ENCODE data around the gene WNT16. TPM values are rescaled to one million over a fixed set of nuclear protein-coding genes. Genes with fewer than 3 reads are reported as not detected.
A peak's percentile ranks its signal among the peaks of the same experiment; 100 is the strongest.

The WNT16 gene
- total and polyA plus RNA-seq, 2 of the 8 experiments (the other 6 are each of a cell fraction or from before 2014, with no cell fraction given): 0.11 to 0.52 TPM

DNA sequence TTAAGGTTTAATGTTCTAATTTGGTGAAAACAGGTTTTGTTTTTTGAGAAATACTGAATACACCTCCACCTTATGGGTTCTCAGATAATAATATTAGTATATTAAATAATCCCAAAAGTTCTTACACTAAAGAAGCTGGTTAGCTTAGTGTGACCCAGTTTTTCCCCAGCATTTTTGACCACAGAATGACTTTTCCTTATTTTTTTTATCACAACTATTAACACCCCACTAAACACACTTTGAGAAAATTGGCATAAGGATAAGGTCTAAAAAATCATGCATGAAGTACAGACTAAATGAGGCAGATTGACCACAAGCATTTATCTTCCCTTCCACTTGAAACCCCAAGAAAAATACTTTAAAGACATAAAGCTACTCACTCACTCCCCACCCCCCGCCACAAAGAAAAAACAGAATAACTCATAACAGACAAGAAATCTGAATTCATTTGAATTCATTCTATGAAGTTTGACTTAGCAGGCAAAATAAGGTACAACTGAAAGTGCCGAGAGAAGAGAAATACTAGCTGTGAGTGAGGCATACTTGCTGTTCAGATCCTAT lies 49.7 kb upstream of the WNT16 start:
- H3K79me1 ChIP-seq (ENCODE audit: low read depth, low read length): no peaks in the 10 kb centered on the region
- H2BK15ac ChIP-seq (ENCODE audit: low read length): no peak overlapping the region
- no peak overlapping the region for H3K4me2 ChIP-seq (ENCODE audit: insufficient read depth in 1 of 2, low read depth in 2 of 2, low read length in 2 of 2)
- H3K56ac ChIP-seq (replicated peaks; ENCODE audit: insufficient read length, low read depth, low read length): peak overlapping the region; percentile 42
- no peak overlapping the region for H4K91ac ChIP-seq (replicated peaks; ENCODE audit: insufficient read length, low read length)
- FAIRE-seq (no peak), DNase-seq (ENCODE audit: low read depth in 1 of 2, low spot score in 2 of 2) (no peak)
- H3K4me3 ChIP-seq (ENCODE audit: extremely low read depth in 1 of 4, insufficient read depth in 2 of 4, low read depth in 3 of 4, low read length in 4 of 4): no peak overlapping the region
- H3K27me3 ChIP-seq (replicated peaks in 1 of 4; ENCODE audit: control insufficient read depth in 3 of 4, extremely low read depth in 1 of 4, insufficient read depth in 3 of 4, low read length in 3 of 4): no peaks in the 10 kb centered on the region
- H2AFZ ChIP-seq (ENCODE audit: low read length): no peak overlapping the region; the same call in 1 of the 2 replicates
- no peak overlapping the region for H3K14ac ChIP-seq (ENCODE audit: insufficient read length)
- H2BK12ac ChIP-seq (ENCODE audit: low read depth, low read length): no peak overlapping the region
- H3K23me2 ChIP-seq (ENCODE audit: low read depth, low read length): no peaks in the 10 kb centered on the region
- no peak overlapping the region for H2BK120ac ChIP-seq (replicated peaks; ENCODE audit: low read depth, low read length)
- POLR2A ChIA-PET (ENCODE audit: partially characterized antibody): no interaction called here
- 0 out of 7 replicates have a peak, but pooled peaks cover 0 to 4% (median 0%) of the 10 kb centered on the region in 4 experiments for H3K4me1 ChIP-seq (replicated peaks in 1 of 4; ENCODE audit: control insufficient read depth in 3 of 4, insufficient read depth in 4 of 4, low read length in 3 of 4)
- no peak overlapping the region for H3K18ac ChIP-seq (ENCODE audit: extremely low read depth, low read length)
- H3K9ac ChIP-seq (replicated peaks in 1 of 4; ENCODE audit: extremely low read depth in 1 of 4, low read depth in 3 of 4, low read length in 3 of 4): no peak overlapping the region
- no peak overlapping the region for H3K27ac ChIP-seq (ENCODE audit: low read depth, low read length)
- no peak overlapping the region for H4K5ac ChIP-seq (ENCODE audit: insufficient read length, low read depth, low read length)
- 0 out of 4 replicates have a peak, but pooled peaks cover 0 to 2% of the 10 kb centered on the region in 2 experiments for H3K9me3 ChIP-seq (ENCODE audit: insufficient read depth in 2 of 2, low read depth in 1 of 2, low read length in 1 of 2)
- no peak overlapping the region for H3K23ac ChIP-seq (ENCODE audit: insufficient read length)
- H3K36me3 ChIP-seq (ENCODE audit: control insufficient read depth in 2 of 4, insufficient read depth in 4 of 4, low read length in 3 of 4): no peaks in the 10 kb centered on the region
- no peak overlapping the region for H2BK20ac ChIP-seq (ENCODE audit: low read length)
- H3K4ac ChIP-seq (replicated peaks; ENCODE audit: insufficient read length, low read depth, low read length): no peak overlapping the region
- no peaks in the 10 kb centered on the region for H3K79me2 ChIP-seq (ENCODE audit: control insufficient read depth in 1 of 2, insufficient read depth in 2 of 2, low read length in 2 of 2)
- no peak overlapping the region for H4K8ac ChIP-seq (ENCODE audit: extremely low read depth, insufficient read depth, low read length)
- no peaks in the 10 kb centered on the region for H4K20me1 ChIP-seq (replicated peaks in 1 of 2; ENCODE audit: control insufficient read depth in 1 of 2, insufficient read depth in 2 of 2, low read length in 2 of 2)
- WGBS, 2 experiments (ENCODE audit: extremely low coverage in 1 of 2, insufficient coverage in 1 of 2, insufficient read length in 1 of 2, insufficient replicate concordance in 2 of 2, low coverage in 1 of 2, low lambda C conversion rate in 2 of 2, missing lambda C conversion rate in 1 of 2): 88% methylated on average over 2 of the region's 2 CpGs; no CpG with 5 or more reads in 1 of the 2 experiments
- CTCF ChIA-PET (ENCODE audit: partially characterized antibody): interaction anchor here (0.6 to 0.7 kb wide), 2 partner anchors 472 to 674 kb away, joined by 3 read pairs; no protein-coding TSS in a partner anchor
- H2BK5ac ChIP-seq (ENCODE audit: low read depth, low read length): no peak overlapping the region
- H2AK5ac ChIP-seq (ENCODE audit: low read depth, low read length): no peak overlapping the region
- no peak for TF ChIP-seq SRF (IDR thresholded peaks at IDR 0.05; ENCODE audit: low read depth, low read length)
- no peak for TF ChIP-seq CBX5 (IDR thresholded peaks at IDR 0.05; ENCODE audit: low read depth, low read length)
- TF ChIP-seq, protein P1, sequence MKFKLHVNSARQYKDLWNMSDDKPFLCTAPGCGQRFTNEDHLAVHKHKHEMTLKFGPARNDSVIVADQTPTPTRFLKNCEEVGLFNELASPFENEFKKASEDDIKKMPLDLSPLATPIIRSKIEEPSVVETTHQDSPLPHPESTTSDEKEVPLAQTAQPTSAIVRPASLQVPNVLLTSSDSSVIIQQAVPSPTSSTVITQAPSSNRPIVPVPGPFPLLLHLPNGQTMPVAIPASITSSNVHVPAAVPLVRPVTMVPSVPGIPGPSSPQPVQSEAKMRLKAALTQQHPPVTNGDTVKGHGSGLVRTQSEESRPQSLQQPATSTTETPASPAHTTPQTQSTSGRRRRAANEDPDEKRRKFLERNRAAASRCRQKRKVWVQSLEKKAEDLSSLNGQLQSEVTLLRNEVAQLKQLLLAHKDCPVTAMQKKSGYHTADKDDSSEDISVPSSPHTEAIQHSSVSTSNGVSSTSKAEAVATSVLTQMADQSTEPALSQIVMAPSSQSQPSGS (IDR thresholded peaks at IDR 0.05; ENCODE audit: low read length): no peak
- no peak for TF ChIP-seq HDAC6 (IDR thresholded peaks at IDR 0.05; ENCODE audit: low read depth, low read length)
- TF ChIP-seq EGR1 (IDR thresholded peaks at IDR 0.05; ENCODE audit: borderline replicate concordance, low read depth, low read length): no peak
- no peak for TF ChIP-seq RFX5 (IDR thresholded peaks at IDR 0.05; ENCODE audit: borderline replicate concordance, low read depth, low read length)
- no peak for TF ChIP-seq CREB1 (IDR thresholded peaks at IDR 0.05)
- TF ChIP-seq TAF1 (IDR thresholded peaks at IDR 0.05; ENCODE audit: low read depth, low read length): no peak
- TF ChIP-seq HDAC2 (IDR thresholded peaks at IDR 0.05; ENCODE audit: borderline replicate concordance in 1 of 2, low read depth in 2 of 2, low read length in 2 of 2): no peak
- no peak for TF ChIP-seq PHF8 (conservative IDR thresholded peaks at IDR 0.05; ENCODE audit: low read depth, low read length)

Data from H1 (cell line).